GM21447 (cell line): Measurements from ENCODE around the gene ZNF570.

Source experiments
- ATAC-seq: cut with Tn5 transposase; IDR thresholded peaks from one replicate; pipeline ENCODE4 v1.9.1; 2021; ENCODE audit not compliant: unreplicated experiment

The ZNF570 gene

GRCh38 chr19:37468961-37469777 lies at the start of gene ZNF570:
ZNF570 (plus strand) TSS chr19:37469356; CDS start chr19:37470355, 999 bp downstream.
- peak; percentile 58 for ATAC-seq

GRCh38 chr19:37452500-37453245 lies 16.5 kb upstream of the ZNF570 start:
- ATAC-seq: no peak

GRCh38 chr19:37466277-37466797 lies 2.8 kb upstream of the ZNF570 start:
- no peak for ATAC-seq

- peak; percentile 59 for ATAC-seq
Measured at GRCh38 chr19:37466798-37467607, 2.2 kb upstream of the ZNF570 start, which contains the start of gene ZNF569. ZNF569 (minus strand) TSS chr19:37467444; CDS start chr19:37444921, 22,523 bp downstream.

- ATAC-seq: no peak
Measured at GRCh38 chr19:37467608-37468090, 1.5 kb upstream of the ZNF570 start.

- no peak for ATAC-seq
Measured at GRCh38 chr19:37470216-37470615, 1.1 kb downstream of the ZNF570 start.

- no peak for ATAC-seq
Measured at GRCh38 chr19:37472165-37472564, 3.0 kb downstream of the ZNF570 start.

- ATAC-seq: no peak
Measured at GRCh38 chr19:37484406-37485168, 15.4 kb downstream of the ZNF570 start.

- no peak for ATAC-seq
Measured at GRCh38 chr19:37492213-37492612, 23.1 kb downstream of the ZNF570 start.

- ATAC-seq: no peak
Measured at GRCh38 chr19:37505958-37506386, 36.8 kb downstream of the ZNF570 start.

GRCh38 chr19:37506387-37507166 lies 37.4 kb downstream of the ZNF570 start, which contains the start of gene ZNF793:
ZNF793 (plus strand) TSS chr19:37506939; CDS start chr19:37523440, 16,501 bp downstream.
- ATAC-seq: no peak

GRCh38 chr19:37507167-37507464 lies 38.0 kb downstream of the ZNF570 start:
- no peak for ATAC-seq

- ATAC-seq: no peak
Measured at GRCh38 chr19:37511186-37511585, 42.0 kb downstream of the ZNF570 start.

- ATAC-seq: no peak
Measured at GRCh38 chr19:37511821-37512220, 42.7 kb downstream of the ZNF570 start.

- ATAC-seq: no peak
Measured at GRCh38 chr19:37513397-37513796, 44.2 kb downstream of the ZNF570 start.

GRCh38 chr19:37519890-37520289 lies 50.7 kb downstream of the ZNF570 start:
- ATAC-seq: no peak

GRCh38 chr19:37537391-37537947 lies 68.3 kb downstream of the ZNF570 start:
- no peak for ATAC-seq
